PC-9 (cell line): ENCODE results near the gene ZFAND3. TPM values are rescaled to one million over a fixed set of nuclear protein-coding genes. Genes with fewer than 3 reads are reported as not detected.

Experiments used
- BruUV-seq: library from RNA; stranded (reverse); fragments of 400-500 nt; replicated peaks from 2 replicates; lab custom pipeline; 2021; lab: Mats Ljungman, UMichigan
- CTCF ChIA-PET: fragments of 300-600 bp; sonication (Branson Sonifier 250); formaldehyde crosslinking; loops from one replicate; lab custom pipeline; 2022; ENCODE audit warnings: antibody characterized with exemption; lab: Charles Lee
- POLR2A ChIA-PET: fragments of 300-600 bp; sonication (Branson Sonifier 250); formaldehyde crosslinking; loops from one replicate; lab custom pipeline; 2022; ENCODE audit warnings: antibody characterized with exemption; ENCODE audit not compliant: unreplicated experiment; lab: Charles Lee
- DNase-seq, 2 experiments: peaks; one replicate each; pipeline versions ENCODE4 v3.0.0 to v3.0.0-alpha.2; 2015 to 2022; ENCODE audit warnings: mixed read lengths in 1 of 2
- H2AFZ ChIP-seq: fragments of 200-600 bp; sonication (generic); 2 replicates; pipeline ENCODE4 v1.8.1; 2017; ENCODE audit warnings: antibody characterized with exemption
- H3F3A ChIP-seq: fragments of 200-600 bp; sonication (generic); 2 replicates; pipeline ENCODE4 v1.8.1; 2017; ENCODE audit warnings: antibody characterized with exemption, mild to moderate bottlenecking, low read depth; ENCODE audit not compliant: insufficient read depth
- H3K27ac ChIP-seq: fragments of 200-600 bp; sonication (generic); 2 replicates; pipeline ENCODE4 v1.6.1; 2016; ENCODE audit warnings: mixed run types
- H3K27me3 ChIP-seq: fragments of 200-600 bp; sonication (generic); 2 replicates; pipeline ENCODE4 v1.6.1; 2016; ENCODE audit warnings: low read depth, mixed run types; ENCODE audit not compliant: insufficient read depth
- H3K36me3 ChIP-seq: fragments of 200-600 bp; sonication (generic); 2 replicates; pipeline ENCODE4 v1.6.1; 2016; ENCODE audit warnings: low read depth, mixed run types
- H3K4me1 ChIP-seq: fragments of 200-600 bp; sonication (generic); replicated peaks from 2 replicates; pipeline ENCODE4 v1.6.1; 2016; ENCODE audit warnings: mixed run types; ENCODE audit not compliant: insufficient read depth
- H3K4me2 ChIP-seq: fragments of 200-600 bp; sonication (generic); 2 replicates; pipeline ENCODE4 v1.6.1; 2017; ENCODE audit warnings: mixed run types
- H3K4me3 ChIP-seq: fragments of 200-600 bp; sonication (generic); 2 replicates; pipeline ENCODE4 v1.6.1; 2016; ENCODE audit warnings: mixed run types
- H3K79me2 ChIP-seq: fragments of 200-600 bp; sonication (generic); 2 replicates; pipeline ENCODE4 v1.6.1; 2017; ENCODE audit warnings: low read depth, mixed run types
- H3K9me2 ChIP-seq: fragments of 200-600 bp; sonication (generic); 2 replicates; pipeline ENCODE4 v1.8.1; 2017; ENCODE audit warnings: mild to moderate bottlenecking; ENCODE audit not compliant: insufficient read depth
- H3K9me3 ChIP-seq: fragments of 200-600 bp; sonication (generic); 2 replicates; pipeline ENCODE4 v1.8.1; 2016; ENCODE audit warnings: low read depth; ENCODE audit not compliant: insufficient read depth
- H4K20me1 ChIP-seq: fragments of 200-600 bp; sonication (generic); 2 replicates; pipeline ENCODE4 v1.8.1; 2017; ENCODE audit not compliant: insufficient read depth
- CTCF ChIP-seq: fragments of 200-600 bp; sonication (generic); conservative IDR thresholded peaks from 2 replicates; pipeline ENCODE4 v1.6.1; 2017; ENCODE audit warnings: mixed run types, antibody characterized with exemption, mild to moderate bottlenecking, moderate library complexity
- EZH2 ChIP-seq: fragments of 200-600 bp; sonication (generic); IDR thresholded peaks from 2 replicates; pipeline ENCODE4 v1.8.0; 2017; ENCODE audit warnings: antibody characterized with exemption, low read depth
- intact Hi-C: fragments of 100-400 bp; cut with micrococcal nuclease; formaldehyde crosslinking; loops from one replicate; pipeline ENCODE4 v1.10.0; 2022; ENCODE audit not compliant: unreplicated experiment
- total RNA-seq: library from RNA; stranded (reverse); gene quantifications from 2 replicates; pipeline ENCODE4 v1.2.3, GENCODE V29; 2021

Gene ZFAND3
- total RNA-seq, 1 experiment from 2014 or later = 46.8 TPM

DNA sequence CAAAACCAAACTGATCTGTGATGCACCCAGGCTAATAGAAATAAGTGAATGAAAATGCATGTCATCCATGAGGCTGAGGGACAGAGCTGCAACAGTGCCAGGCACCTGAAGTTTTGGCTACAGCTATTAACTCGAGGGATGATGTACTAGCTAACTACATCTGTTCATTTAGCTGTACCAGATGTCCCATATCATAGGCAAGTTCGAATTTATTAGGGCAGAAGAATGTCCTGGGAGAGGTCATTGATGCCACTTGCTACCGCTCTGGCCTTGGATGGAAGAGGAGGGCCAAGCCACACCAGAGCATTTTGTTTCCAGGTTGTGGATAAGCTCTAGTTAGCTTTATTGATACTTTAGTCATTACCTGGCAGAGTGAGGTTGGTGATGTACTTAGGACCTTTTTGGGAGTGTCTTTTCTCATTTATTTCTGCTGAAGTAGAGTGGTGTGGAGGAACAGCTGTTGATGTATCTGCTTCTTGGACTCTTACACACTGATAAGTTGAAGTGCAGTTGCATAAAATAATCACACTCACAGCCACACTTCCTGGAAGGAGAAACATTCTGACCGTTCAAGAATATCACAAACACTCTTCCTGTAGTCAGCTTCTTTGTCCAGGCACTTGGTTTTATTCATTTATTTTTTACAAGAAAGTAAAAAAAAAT is 8.2 kb downstream of the ZFAND3 start:
- intact Hi-C loops = no loop called here
- Histone ChIP-seq H4K20me1 (peaks cover 93% of the 10 kb centered on the region), H3K4me2 (no peak overlapping the region), H3K36me3 (peaks cover 10% of the 10 kb centered on the region; the same call in 1 of the 2 replicates), H3K4me3 (no peak overlapping the region), H3K27ac (no peak overlapping the region), H3K9me2 (no peaks in the 10 kb centered on the region), H3K9me3 (no peaks in the 10 kb centered on the region), H2AFZ (no peak overlapping the region), H3K27me3 (no peaks in the 10 kb centered on the region), H3K4me1 (no peaks in the 10 kb centered on the region), H3F3A (no peaks in the 10 kb centered on the region), H3K79me2 (peaks cover 98% of the 10 kb centered on the region)
- no peak for DNase-seq
- TF ChIP-seq EZH2 (no peak), CTCF (no peak)
- ChIA-PET CTCF (interaction anchor here (0.6 kb wide), 2 partner anchors 32 to 34 kb away, joined by 3 read pairs; no protein-coding TSS in a partner anchor), POLR2A (interaction anchor here (0.6 to 1.0 kb wide), 2 partner anchors 9 to 95 kb away, joined by 5 read pairs; no protein-coding TSS in a partner anchor)
- no TSS peak for BruUV-seq

DNA sequence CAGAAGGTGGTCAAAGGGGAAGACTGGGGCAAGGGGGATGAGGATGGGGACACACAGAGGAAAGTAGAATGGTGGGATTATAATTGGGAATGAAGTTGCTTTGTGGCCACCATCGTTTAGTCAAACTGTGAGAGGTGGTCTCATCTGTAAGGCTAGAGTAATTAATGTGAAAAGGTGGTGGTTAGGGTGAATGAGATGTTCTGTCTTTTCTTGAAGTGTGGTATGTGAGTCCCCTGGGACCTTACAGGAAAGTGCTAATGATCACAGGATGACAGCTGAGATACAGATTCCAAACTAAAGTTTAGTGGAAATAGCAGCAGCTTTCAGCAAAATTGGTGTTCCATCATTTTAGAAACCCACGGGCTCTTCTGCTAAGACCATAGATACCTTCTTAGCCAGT is 10.7 kb downstream of the ZFAND3 start:
- no peaks in the 10 kb centered on the region for H3K4me1 ChIP-seq
- BruUV-seq = no TSS peak
- no peak overlapping the region for H3K4me3 ChIP-seq
- peaks cover 7% of the 10 kb centered on the region; the same call in 1 of the 2 replicates for H3K9me3 ChIP-seq
- peaks cover 83% of the 10 kb centered on the region for H4K20me1 ChIP-seq
- no peaks in the 10 kb centered on the region for H3K27me3 ChIP-seq
- TF ChIP-seq EZH2 (no peak), CTCF (no peak)
- H2AFZ ChIP-seq = no peak overlapping the region
- peaks cover 95% of the 10 kb centered on the region for H3K79me2 ChIP-seq
- no peak overlapping the region for H3K27ac ChIP-seq
- DNase-seq = no peak
- no peaks in the 10 kb centered on the region for H3F3A ChIP-seq
- intact Hi-C loops = no loop called here
- peaks cover 10% of the 10 kb centered on the region for H3K36me3 ChIP-seq
- H3K9me2 ChIP-seq = no peaks in the 10 kb centered on the region
- POLR2A ChIA-PET = no interaction called here
- CTCF ChIA-PET = no interaction called here
- H3K4me2 ChIP-seq = no peak overlapping the region

- Histone ChIP-seq H3K9me3 (peaks cover 7% of the 10 kb centered on the region; the same call in 1 of the 2 replicates), H4K20me1 (peaks cover 86% of the 10 kb centered on the region), H3K9me2 (no peaks in the 10 kb centered on the region), H3K27ac (no peak overlapping the region), H3K4me1 (no peaks in the 10 kb centered on the region), H2AFZ (no peak overlapping the region), H3K4me3 (no peak overlapping the region), H3K27me3 (no peaks in the 10 kb centered on the region), H3F3A (no peaks in the 10 kb centered on the region), H3K4me2 (no peak overlapping the region), H3K36me3 (peaks cover 3% of the 10 kb centered on the region; the same call in 1 of the 2 replicates), H3K79me2 (peaks cover 95% of the 10 kb centered on the region)
- intact Hi-C loops = no loop called here
- no peak for DNase-seq
- CTCF ChIA-PET = no interaction called here
- BruUV-seq = no TSS peak
- TF ChIP-seq CTCF (no peak), EZH2 (no peak)
- POLR2A ChIA-PET = interaction anchor here (0.6 kb wide), 1 partner anchor 14 kb away, joined by 3 read pairs; no protein-coding TSS in a partner anchor
Observed at GRCh38 chr6:37831457-37831856, 11.9 kb downstream of the ZFAND3 start.
